OCI-LY1 (cell line): ENCODE measurements around the gene SLC38A8.

Experiments used
- H2AFZ ChIP-seq: fragments of 200-600 bp; sonication (generic), shearing (Covaris generic); 2 replicates; pipeline ENCODE4 v1.6.0; 2014; ENCODE audit warnings: antibody characterized with exemption, mild to moderate bottlenecking, low read length
- H3F3A ChIP-seq: fragments of 200-600 bp; sonication (generic), shearing (Covaris generic); 2 replicates; pipeline ENCODE4 v1.6.0; 2014; ENCODE audit warnings: mild to moderate bottlenecking, antibody characterized with exemption, low read length, moderate library complexity; ENCODE audit not compliant: insufficient read depth
- H3K27ac ChIP-seq: fragments of 200-600 bp; sonication (generic); 2 replicates; pipeline ENCODE4 v1.5.1; 2014; ENCODE audit warnings: low read length, mixed run types, mild to moderate bottlenecking, low read depth; ENCODE audit not compliant: poor library complexity, severe bottlenecking
- H3K27me3 ChIP-seq: fragments of 200-600 bp; sonication (generic); 2 replicates; pipeline ENCODE4 v1.6.0; 2014; ENCODE audit warnings: antibody characterized with exemption, mild to moderate bottlenecking, low read length, moderate library complexity; ENCODE audit not compliant: insufficient read depth
- H3K36me3 ChIP-seq: fragments of 200-600 bp; sonication (generic); 2 replicates; pipeline ENCODE4 v1.6.1; 2014; ENCODE audit warnings: mild to moderate bottlenecking, antibody characterized with exemption, low read length, moderate library complexity, mixed read lengths; ENCODE audit not compliant: insufficient read depth
- H3K4me1 ChIP-seq: fragments of 200-600 bp; sonication (generic); 2 replicates; pipeline ENCODE4 v1.5.1; 2014; ENCODE audit warnings: mild to moderate bottlenecking, low read length, moderate library complexity; ENCODE audit not compliant: insufficient read depth, severe bottlenecking
- H3K4me2 ChIP-seq: fragments of 200-600 bp; sonication (generic), shearing (Covaris generic); 2 replicates; pipeline ENCODE4 v1.6.1; 2014; ENCODE audit warnings: low read length
- H3K4me3 ChIP-seq: fragments of 200-600 bp; sonication (generic); 2 replicates; pipeline ENCODE4 v1.5.1; 2014; ENCODE audit warnings: low read length, low read depth, mild to moderate bottlenecking, mixed read lengths; ENCODE audit not compliant: poor library complexity, severe bottlenecking
- H3K79me2 ChIP-seq: fragments of 200-600 bp; shearing (Covaris generic); 2 replicates; pipeline ENCODE4 v1.6.1; 2016; ENCODE audit warnings: mixed run types, low read length, mixed read lengths; ENCODE audit not compliant: insufficient read depth
- H3K9ac ChIP-seq: fragments of 200-600 bp; sonication (generic), shearing (Covaris generic); 2 replicates; pipeline ENCODE4 v1.6.1; 2014; ENCODE audit warnings: mild to moderate bottlenecking, low read length, mixed read lengths
- H3K9me2 ChIP-seq: fragments of 200-600 bp; sonication (generic), shearing (Covaris generic); 2 replicates; pipeline ENCODE4 v1.6.1; 2014; ENCODE audit warnings: low read depth, mild to moderate bottlenecking, low read length, mixed read lengths
- H3K9me3 ChIP-seq: fragments of 200-600 bp; shearing (Covaris generic); 2 replicates; pipeline ENCODE4 v1.6.1; 2014; ENCODE audit warnings: low read length, mixed read lengths
- H4K20me1 ChIP-seq: fragments of 200-600 bp; sonication (generic), shearing (Covaris generic); 2 replicates; pipeline ENCODE4 v1.6.0; 2016; ENCODE audit warnings: mild to moderate bottlenecking, low read length; ENCODE audit not compliant: insufficient read depth
- CTCF ChIP-seq: fragments of 200-600 bp; sonication (generic), shearing (Covaris generic); IDR thresholded peaks from 2 replicates; pipeline ENCODE4 v1.5.1; 2017; ENCODE audit warnings: mild to moderate bottlenecking, antibody characterized with exemption, low read length, moderate library complexity, mixed read lengths
- EZH2 ChIP-seq: fragments of 200-600 bp; sonication (generic), shearing (Covaris generic); IDR thresholded peaks from 2 replicates; pipeline ENCODE4 v1.8.0; 2017; ENCODE audit warnings: borderline replicate concordance, mixed run types, mild to moderate bottlenecking, antibody characterized with exemption, low read length, moderate library complexity, mixed read lengths

SLC38A8 gene

DNA sequence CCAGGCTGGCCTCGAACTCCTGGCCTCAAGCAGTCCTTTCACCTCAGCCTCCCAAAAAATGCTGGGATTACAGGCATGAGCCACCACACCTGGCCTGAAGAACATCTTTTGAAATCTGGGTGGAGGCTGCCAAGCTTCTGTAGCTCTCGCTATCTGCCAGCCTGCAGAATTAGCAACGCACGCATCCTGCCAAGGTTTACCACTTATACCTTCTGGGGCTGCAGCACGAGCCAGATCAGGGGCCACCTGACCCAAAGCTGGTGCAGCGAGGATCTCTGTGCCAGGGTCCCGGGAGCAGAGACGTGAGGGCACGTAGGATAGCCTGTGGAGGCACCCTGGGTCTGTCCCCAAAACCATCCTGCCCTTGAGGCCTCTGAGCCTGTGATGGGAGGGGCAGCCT is 22.2 kb downstream of the SLC38A8 start:
- TF ChIP-seq EZH2 (no peak), CTCF (no peak)
- no peaks in the 10 kb centered on the region for H4K20me1 ChIP-seq
- H3K9me2 ChIP-seq: no peaks in the 10 kb centered on the region
- peaks cover 10% of the 10 kb centered on the region for H3K9me3 ChIP-seq
- H3K4me3 ChIP-seq: no peak overlapping the region
- no peak overlapping the region for H3K4me2 ChIP-seq
- no peak overlapping the region for H2AFZ ChIP-seq
- H3K36me3 ChIP-seq: no peaks in the 10 kb centered on the region; the same call in 1 of the 2 replicates
- H3F3A ChIP-seq: no peaks in the 10 kb centered on the region
- H3K4me1 ChIP-seq: no peaks in the 10 kb centered on the region
- H3K9ac ChIP-seq: no peak overlapping the region
- H3K79me2 ChIP-seq: no peaks in the 10 kb centered on the region
- no peak overlapping the region for H3K27ac ChIP-seq
- H3K27me3 ChIP-seq: peaks cover 11% of the 10 kb centered on the region; the same call in 1 of the 2 replicates

DNA sequence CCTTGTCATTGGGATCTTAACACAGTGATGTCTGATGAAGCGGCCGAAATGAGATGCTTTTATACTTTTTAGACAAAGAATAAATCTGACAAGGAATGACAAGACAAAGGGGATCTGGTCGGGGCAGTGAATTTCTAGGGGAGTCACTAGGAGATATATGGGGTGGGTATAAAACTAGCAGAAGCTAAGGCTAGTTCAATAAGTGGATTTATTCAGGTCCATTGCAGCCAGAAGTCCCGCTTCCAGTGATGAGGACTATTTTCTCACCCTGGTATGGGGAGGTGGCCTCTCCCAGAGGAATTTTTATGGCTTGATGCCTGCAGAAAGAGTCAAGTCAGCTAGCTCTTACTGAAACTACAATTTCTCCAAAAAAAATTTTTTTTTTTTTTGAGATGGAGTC is 23.9 kb downstream of the SLC38A8 start:
- TF ChIP-seq CTCF: no peak
- no peak for TF ChIP-seq EZH2
- Histone ChIP-seq H3K4me2 (no peak overlapping the region), H3K79me2 (no peaks in the 10 kb centered on the region), H3F3A (no peaks in the 10 kb centered on the region), H3K9me2 (no peaks in the 10 kb centered on the region), H2AFZ (no peak overlapping the region), H3K27ac (no peak overlapping the region), H3K9ac (no peak overlapping the region), H3K4me1 (no peaks in the 10 kb centered on the region), H3K4me3 (no peak overlapping the region), H3K9me3 (peaks cover 10% of the 10 kb centered on the region), H4K20me1 (no peaks in the 10 kb centered on the region), H3K27me3 (peaks cover 11% of the 10 kb centered on the region; the same call in 1 of the 2 replicates), H3K36me3 (no peaks in the 10 kb centered on the region; the same call in 1 of the 2 replicates)

DNA sequence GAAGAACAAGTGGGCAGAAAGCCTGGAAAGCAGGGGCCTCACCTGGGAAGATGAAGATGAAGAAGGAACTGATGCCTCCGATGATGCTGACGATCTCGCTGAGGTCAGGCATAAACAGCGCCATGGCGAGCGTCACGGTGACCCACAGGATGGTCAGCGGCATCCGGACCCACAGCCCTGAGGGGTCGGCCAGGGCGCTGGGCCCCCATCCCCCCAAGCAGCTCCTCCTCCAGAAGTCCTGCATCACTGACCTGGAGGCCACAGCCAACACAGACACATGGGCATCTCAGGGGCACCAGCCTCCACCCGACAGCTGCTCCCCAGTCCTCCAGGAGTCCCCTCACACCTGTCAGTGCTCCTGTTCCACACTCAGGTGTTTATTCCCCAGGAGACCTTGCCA is 26.1 kb downstream of the SLC38A8 start:
- Histone ChIP-seq H3K4me1 (no peaks in the 10 kb centered on the region), H3K36me3 (no peaks in the 10 kb centered on the region), H3K9me2 (no peaks in the 10 kb centered on the region), H2AFZ (no peak overlapping the region), H3K9ac (no peak overlapping the region), H4K20me1 (no peaks in the 10 kb centered on the region), H3K79me2 (no peaks in the 10 kb centered on the region), H3K27ac (no peak overlapping the region), H3K4me3 (no peak overlapping the region), H3K4me2 (no peak overlapping the region), H3K9me3 (peaks cover 2% of the 10 kb centered on the region; the same call in 1 of the 2 replicates), H3F3A (no peaks in the 10 kb centered on the region), H3K27me3 (peaks cover 1% of the 10 kb centered on the region; the same call in 1 of the 2 replicates)
- TF ChIP-seq EZH2 (no peak), CTCF (no peak)
